HG03095 (cell line): Measurements from ENCODE around the gene FOXR1.

ENCODE experiments used
- ATAC-seq: cut with Tn5 transposase; IDR thresholded peaks from one replicate; pipeline ENCODE4 v1.9.1; 2021; ENCODE audit warnings: moderate library complexity; ENCODE audit not compliant: unreplicated experiment

Gene FOXR1, protein sequence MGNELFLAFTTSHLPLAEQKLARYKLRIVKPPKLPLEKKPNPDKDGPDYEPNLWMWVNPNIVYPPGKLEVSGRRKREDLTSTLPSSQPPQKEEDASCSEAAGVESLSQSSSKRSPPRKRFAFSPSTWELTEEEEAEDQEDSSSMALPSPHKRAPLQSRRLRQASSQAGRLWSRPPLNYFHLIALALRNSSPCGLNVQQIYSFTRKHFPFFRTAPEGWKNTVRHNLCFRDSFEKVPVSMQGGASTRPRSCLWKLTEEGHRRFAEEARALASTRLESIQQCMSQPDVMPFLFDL

GRCh38 chr11:118971646-118972045 lies at the start of gene FOXR1:
FOXR1 (plus strand) TSS chr11:118971761; CDS start chr11:118971932, 171 bp downstream.
- no peak for ATAC-seq

DNA sequence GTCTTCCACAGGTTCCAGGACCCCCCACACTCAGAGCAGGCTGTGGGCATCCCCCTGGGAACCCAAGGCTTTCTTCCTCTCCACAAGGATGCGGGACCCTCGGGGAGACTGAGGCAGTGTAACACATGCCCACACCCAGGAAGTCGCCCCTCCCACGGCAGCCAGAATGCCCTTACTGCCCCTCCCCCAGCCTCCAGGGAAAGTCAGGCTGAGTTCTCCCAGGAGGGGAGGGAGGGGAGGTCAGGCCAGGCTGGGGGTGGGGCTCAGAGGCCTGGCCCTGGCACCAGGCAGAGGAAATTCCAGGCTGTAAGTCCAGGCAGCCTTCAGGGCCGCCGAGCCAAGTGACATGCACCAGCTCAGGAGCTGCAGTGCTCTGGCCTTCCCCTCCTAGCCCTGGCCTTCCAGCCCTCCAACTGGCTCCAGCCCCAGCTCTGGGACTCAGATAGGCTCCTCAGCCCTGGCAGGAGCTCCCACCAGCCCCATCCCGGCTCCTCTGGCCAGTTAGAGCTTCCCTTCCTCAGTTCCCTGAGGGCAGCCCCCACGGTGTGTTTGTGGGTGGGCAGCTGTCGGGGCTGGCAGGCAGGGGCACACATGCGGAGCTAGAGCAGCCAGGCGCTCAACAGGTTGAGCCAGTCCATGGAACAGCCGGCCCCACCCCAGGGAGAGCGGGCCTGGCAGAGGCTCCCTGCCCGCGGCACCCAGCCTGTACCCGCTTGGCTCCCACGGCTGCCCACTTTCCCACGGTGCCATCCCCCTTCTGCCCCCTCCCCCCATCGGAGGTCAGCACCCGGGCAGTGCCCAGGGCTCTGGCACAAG lies 49.4 kb upstream of the FOXR1 start:
- ATAC-seq, result no peak

DNA sequence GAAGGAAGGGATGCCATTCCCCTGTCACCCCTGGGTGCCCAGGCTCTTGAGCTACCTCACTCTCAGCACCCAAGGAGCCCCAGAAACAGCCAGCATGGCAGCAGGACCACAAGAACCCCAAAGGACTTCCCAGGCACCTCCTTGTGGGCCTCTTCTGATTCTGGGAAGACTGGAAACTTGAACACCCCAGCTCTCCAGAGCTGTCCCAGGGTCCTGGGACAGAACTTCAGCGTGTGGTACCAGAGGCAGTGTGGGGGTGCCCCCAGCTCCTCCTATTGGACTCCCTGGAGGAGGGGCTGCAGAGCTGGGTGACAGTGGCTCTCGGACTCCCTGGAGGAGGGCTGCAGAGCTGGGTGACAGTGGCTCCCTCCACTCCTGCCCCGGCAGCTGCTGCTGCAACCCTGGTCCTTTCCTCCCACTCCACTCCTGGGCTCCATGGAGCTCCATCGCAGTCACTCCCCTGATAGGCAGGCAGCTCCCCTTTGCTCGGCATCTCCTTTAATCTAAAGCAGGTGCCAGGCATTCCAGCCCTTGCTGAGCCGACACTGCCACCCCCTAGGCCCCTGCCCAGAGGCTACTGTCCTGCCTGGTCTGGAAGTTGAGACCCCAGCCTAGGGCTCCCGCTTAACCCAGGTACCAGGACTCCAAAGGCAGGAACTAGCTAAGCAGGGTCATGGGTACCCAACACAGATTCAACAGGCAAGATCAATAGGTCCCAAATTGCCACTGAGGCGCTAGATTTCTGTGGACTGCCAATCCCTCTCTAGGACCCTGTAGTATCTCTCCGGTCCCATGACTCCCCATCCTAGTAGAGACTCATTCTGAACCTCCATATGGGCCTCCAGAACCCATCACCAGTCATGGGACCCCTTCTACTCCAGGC lies 48.6 kb upstream of the FOXR1 start:
- ATAC-seq, result no peak

- ATAC-seq, result no peak
Measured at GRCh38 chr11:118923721-118924587, 47.6 kb upstream of the FOXR1 start.

GRCh38 chr11:118924591-118925585 lies 46.7 kb upstream of the FOXR1 start:
- no peak for ATAC-seq

DNA sequence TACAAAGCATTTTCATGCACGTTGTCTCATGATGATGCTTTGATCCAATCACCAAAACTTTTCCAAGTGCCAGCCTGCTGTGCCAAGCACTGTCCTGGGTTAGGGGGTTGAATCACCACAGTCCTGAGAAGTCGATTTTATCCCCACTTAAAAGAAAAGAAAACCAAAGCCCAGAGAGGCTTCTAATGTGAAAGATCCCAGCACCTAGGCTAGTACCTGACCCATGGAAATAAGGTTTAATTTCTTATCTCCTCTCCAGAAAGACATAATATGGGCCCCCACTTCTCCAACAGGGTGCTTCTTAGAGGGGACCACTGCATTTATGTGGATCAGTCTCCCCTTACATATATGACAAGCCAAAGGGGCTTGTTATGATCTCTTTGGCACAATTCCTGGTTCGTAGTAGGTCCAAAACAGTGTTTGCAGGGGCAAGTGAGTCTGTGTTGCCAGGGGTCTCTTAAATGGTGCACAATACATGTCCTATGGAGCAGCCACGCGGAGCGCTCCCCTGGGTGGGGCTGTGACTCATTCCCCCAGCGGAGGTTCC lies 43.9 kb upstream of the FOXR1 start:
- no peak for ATAC-seq

DNA sequence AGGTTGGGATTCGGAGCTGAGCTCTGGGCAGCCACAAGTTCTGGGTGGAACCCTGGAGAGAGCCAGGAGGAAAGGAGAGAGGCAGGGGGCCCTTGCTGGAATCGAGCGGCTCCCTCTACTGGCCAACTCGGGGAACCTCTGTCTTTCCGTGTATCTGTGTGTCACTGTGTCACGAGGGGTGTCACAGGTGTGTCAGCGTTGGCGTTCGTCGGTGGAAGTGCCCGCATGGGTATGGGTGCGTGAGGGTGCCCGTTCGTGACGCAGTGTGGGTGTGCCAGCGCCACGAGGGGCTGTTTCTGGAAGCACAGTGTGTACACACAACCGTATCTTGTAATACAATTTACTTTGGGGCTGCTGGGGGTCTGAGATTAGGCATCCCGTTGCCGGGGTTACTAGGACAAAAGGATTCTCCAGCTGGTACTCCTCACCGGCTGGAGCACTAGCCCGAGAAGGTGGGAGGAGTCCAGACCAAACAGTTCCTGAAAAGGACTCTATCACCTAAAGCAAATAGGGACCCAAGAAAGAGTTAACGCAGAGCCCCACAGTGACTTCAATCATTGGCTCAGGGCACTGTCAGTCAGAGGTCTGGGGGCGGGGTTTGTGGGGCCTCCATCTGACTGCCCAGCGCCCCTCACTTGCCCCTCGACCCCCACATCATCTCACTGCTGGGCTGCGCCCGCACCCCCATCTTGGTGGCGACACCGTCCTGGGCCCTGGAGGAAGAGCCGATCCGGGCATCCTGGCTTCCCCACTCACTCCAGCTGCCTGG lies 43.3 kb upstream of the FOXR1 start:
- peak; percentile 35 for ATAC-seq

DNA sequence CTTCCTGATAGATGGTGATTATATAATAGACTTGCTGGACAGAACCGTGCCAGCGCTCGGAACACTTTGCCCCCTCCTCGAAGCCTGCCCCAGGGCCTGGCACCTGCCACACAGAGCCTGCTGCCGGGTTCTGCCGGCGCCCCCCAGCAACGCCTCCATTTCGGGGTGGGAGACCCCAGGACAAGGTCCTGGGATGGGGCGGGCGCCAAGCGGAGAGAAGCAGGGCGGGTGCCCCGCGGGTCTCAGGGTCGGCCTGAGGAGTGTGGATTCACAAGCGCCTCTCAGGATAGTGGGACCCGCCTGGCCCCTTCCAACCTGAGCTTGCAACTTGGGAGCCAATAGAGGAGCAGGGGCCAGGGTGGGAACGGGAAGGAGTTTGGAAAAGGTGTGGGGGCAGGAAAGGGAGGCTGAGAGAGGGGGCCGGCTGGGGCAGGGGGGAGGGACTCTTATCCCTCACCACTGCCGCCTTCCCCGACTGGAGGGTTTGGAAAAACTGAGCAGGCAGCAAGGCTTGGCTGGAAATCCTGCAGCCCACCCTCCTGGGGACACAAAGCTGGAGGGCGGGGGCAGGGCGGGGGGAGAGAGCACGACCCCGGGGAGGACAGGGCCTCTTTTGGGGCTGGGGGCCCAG lies 42.6 kb upstream of the FOXR1 start:
- peak; percentile 4 for ATAC-seq

DNA sequence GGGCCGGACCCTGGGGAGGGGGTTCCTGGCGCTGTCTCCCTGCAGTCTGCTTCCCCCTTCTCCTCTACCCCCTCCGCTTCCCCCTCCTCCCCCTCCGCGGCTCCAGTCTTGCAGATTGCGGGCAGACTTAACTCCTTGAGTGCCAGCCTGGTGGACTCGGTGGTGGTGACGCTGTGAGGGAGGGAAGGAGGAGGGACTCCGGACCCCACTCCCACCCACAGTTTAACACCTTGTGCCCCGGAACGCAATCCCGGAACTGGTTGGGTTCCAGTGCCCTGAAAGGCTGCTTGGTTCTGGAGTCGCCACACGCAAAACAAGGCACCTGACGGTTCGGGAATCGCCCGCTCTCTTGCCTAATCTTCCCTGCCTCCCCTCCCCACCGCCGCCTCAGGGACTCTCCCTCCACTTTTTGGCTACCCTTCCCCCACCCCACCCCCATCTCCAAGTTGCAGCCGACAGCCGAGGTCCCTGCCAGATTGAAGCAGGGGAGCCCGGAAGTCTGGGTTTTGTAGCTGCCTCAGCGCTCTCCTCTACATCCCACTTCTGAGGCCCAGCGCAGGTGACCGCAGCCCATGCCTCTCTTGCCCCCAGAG lies 42.0 kb upstream of the FOXR1 start:
- ATAC-seq, result no peak

GRCh38 chr11:118930094-118930712 lies 41.4 kb upstream of the FOXR1 start:
- ATAC-seq, result no peak

- no peak for ATAC-seq
Measured at GRCh38 chr11:118931571-118931970, 40.0 kb upstream of the FOXR1 start.

GRCh38 chr11:118933486-118933885 lies 38.1 kb upstream of the FOXR1 start:
- ATAC-seq, result no peak

DNA sequence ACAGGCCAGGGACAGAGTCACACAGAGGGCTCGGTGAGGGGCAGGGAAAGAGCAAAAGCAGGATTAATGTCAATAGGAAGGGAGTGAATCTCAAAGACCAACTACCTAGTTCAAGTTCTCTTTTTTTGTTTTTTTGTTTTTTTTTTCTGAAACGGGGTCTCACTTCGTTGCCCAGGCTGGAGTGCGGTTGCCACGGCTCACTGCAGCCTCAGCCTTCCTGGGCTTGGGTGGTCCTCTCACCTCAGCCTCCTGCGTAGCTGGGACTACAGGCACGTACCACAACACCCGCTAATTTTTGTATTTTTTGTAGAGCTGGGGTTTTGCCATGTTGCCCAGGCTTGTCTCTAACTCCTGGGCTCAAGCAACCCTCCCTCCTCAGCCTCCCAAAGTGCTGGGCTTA lies 36.2 kb upstream of the FOXR1 start:
- no peak for ATAC-seq

- ATAC-seq, result no peak
Measured at GRCh38 chr11:118938491-118939403, 32.8 kb upstream of the FOXR1 start.

DNA sequence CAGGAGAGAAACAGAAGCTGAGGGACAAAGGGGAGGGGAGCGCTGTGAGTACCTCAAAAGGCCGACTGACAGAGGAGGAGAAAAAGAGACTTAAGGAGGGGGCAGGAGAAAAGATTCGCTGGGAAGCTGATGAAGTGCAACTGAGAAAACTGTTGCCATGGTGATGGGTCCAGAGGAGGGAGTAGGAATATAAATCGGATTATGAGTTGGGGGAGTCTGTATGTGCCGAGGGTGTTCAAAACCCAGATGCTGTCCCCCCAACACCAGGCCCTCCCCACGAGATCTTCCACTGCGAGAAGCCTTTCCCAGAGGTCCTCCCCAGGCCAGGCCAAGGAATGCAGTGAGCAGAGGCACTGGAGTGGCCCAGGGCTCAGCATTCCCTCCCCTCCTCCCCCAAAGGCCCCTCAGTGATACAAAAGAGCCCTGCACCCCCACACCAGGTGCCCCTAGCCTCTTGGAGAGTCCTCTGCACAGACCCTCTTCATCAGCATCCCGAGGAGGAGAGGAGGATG lies 32.1 kb upstream of the FOXR1 start:
- no peak for ATAC-seq
